ENCODE results near the gene TANGO6.

TANGO6 gene

DNA sequence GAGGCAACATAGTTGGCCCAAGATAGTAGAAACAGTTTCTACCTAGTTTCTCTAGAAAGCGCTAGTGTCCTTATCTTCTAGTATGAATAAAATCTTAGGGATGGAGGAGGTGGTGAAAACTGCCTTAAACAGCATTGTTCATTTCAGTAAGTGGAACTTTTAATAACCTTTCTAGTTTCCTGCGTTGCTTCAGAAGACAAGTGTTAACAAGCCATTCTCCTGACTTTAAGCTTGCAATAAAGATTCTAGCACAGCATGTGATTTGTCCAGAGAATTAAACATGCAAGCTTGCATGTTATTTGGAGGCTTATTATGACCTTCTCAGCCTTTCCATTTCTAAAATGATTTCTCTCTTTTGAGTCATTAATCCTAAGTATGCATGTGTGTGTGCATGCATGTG is 72.3 kb downstream of the TANGO6 start:
- no peak for DNase-seq

DNA sequence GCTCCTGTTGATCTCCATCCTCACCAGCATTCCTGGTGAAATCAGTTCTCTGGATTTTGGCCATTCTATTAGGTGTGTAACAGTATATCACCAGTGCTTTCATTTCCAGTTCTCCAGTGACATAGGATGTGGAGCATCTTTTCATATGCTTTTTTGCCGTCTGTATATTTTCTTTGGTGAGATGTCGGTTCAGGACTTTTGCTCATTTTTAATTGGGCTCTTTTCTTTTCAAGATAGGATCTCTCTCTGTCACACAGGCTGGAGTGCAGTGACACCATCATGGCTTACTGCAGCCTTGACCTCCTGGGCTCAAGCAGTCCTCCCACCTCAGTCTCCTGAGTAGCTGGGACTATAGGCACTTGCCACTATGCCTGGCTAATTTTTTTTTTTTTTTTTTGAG is 74.2 kb downstream of the TANGO6 start:
- no peak for DNase-seq

DNA sequence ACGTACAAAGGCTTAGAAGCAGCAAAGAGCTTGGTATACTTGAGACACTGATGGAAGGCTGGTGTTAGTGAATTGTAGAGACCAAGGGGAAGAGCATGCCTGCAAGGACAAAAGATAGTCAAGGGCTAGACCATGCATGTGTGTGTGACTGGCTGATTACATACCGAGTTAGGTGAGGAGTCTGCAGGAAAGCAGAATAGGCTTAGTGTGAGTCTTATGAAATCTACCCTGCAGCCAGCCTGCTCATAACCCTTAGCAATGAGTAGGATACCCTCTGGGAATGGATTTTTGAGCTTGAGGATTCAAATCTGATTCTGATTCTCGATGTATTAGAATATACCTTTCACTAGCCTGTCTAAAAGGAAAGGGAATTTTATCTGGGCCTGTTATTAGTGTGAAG is 77.0 kb downstream of the TANGO6 start:
- DNase-seq = no peak

DNA sequence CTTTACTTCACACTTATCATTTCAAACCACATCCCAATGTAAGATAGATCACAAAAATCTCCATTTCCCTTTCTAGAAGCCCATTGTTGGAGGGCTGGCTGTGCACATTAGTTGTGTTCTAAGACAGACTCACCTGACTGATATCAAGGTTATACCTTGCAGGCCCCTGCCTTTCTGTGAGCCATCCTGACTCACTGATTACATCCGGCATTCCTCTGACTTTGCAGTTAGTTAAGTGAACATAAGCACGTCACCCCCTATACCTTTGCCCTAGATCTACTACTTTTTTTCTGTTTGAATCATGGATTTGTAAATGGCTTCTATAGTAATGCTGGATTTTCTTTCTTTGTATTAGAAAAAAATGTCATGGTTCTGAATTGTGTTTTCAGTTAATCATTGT is 78.3 kb downstream of the TANGO6 start:
- no peak for DNase-seq

DNA sequence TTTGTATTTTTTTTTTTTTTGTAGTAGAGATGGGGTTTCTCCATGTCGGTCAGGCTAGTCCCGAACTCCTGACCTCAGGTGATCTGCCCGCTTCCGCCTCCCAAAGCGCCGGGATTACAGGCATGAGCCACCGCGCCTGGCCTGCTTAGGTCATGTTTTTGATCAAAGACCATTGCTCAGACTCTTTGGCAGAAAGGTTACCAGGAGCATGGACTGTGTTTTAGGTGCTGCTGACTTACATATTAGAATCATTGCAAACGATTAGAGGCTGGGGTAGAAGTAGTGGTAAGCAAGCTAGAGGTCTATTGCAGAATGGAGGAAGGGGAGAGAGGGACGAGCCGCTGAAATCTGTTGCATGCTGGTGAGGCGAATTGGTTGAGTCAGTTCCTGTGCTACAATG is 79.8 kb downstream of the TANGO6 start:
- DNase-seq = no peak

DNA sequence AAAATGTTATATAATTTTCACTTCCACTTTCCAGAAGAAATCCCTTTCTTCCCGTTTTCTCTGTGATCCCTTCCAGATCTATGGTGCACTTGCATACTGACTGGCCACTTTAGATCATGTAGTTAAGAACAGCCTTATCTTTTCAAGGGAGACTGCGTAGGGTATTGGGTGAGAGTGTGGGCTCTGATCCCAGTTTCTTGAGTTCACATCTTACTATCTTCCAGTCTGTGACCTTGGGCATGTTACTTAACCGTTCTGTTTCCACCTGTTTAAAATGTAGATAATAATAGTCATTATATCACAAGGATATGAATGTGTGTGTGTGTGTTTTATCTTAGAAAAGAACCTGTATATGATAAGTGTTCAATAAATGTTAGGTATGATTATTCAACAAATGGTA is 83.7 kb downstream of the TANGO6 start:
- no peak for DNase-seq

DNA sequence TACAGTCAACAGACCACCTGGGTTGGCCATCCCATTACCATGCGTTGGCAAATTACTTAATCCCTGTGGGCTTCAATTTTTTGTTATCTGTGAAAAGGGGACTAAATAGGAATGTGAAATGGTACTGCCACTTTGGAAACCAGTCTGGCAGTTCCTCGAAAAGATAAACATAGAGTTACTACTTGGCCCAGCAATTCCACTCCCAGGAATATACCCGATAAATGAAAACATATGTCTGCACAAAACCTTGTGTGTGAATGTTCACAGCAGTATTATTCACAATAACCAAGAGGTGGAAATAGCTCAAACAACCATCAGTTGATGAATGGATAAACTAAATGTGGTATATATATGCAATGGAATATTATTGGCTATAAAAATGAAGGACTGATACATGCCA is 87.9 kb downstream of the TANGO6 start:
- DNase-seq = no peak

DNA sequence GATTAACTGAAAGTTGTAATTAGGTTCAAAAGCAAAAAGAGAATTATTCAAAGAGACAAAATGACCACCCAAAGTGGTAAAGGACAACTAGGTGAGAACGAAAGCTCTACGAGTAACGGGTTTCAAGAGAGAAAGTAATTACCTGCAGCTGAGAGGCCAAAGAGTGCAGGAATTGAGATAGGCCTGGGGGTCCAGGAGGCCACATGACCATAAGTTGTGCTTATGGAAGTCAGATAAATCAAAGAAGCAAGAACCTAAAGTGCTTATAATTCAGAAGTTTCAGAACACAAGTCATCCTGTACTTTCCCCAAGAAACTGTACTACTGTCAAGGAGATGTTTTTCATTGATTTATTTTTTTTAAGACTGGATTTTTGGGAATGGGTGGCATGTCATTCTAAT is 91.1 kb downstream of the TANGO6 start:
- no peak for DNase-seq

DNA sequence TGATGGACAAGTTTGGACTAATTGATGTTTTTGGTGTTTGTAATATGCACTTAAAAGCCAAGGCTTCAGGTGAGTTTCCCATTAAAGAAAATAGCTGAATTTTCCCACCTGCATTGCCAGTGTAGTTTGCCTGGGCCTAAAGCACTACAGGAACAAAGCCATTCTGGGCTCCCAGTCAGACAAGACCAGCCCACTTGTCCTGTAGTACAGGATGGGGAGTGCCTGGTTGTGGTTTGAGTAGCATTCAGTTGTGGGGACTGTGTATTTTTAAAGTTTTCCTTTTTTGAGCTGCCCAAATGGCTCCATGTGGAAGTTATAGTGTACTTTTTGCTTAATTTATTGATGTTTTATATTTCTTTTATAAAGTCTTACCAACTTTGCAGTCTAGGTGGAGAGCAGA is 91.7 kb downstream of the TANGO6 start:
- DNase-seq = no peak

DNA sequence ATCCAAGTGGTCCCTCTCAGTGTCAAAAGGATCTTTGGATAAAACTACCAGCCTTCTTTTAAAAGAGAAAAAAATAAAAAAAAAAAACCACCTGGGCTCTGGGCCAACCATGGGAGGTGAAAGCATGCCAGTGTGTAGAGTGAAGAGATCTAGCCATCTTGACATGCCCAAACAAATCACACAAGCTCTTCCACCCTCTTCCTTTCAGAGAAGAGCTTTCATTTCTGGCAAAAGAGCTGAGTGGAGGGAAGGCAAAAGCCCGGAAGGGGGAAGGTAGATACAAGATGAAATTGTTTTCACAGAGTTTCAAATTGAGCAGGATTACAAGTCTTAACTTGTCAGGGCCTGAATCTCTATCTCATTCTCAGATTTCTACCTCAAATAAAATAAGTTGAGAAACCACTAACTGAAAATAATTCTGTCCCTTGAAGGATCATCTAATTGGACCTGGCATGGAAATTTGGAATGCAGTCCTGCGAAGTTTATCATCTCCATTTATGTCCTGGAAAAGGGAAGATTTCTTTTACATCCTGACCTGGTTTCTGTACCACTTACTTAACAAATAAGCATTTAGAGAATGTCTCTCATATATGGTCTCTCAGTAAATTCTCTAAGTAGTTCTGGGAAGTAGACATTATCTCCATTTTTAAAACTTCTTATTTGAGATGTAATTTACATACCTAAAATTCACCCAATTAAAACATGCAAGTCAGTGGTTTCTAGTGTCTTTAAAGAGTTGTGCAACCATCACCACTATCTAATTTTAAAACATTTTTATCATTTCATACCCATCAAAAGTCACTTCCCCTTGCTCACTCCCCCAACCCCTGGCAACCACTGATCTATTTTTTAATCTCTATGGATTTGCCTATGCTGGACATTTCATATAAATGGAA is 93.7 kb downstream of the TANGO6 start:
- DNase-seq = no peak

DNA sequence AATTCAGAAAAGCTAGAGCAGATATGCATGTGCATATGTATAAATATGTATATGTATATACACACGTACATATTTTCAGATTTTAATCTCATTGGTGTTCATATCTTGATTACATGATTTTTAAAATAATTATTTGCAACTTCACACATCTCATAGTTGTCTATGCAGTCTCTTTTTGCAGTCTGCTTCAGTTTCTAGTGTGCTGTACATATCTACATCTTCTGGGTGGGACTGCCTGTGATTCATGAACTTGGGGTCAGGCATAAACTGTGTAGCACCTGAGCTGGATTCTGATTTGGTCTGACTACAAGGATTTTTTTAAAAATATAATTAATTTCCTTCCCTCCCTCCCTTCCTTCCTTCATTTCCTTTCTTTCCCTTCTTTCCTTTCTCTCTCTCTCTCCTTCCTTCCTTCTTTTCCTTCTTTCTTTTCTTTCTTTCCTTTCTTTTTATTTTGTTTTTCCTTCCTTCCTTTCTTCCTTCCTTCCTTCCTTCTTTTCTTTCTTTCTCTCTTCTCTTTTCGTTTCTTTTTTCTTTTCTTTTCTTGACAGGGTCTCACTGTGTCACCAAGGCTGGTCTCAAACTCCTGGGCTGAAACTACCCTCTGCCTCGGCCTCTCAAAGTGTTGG is 96.5 kb downstream of the TANGO6 start:
- no peak for DNase-seq

DNA sequence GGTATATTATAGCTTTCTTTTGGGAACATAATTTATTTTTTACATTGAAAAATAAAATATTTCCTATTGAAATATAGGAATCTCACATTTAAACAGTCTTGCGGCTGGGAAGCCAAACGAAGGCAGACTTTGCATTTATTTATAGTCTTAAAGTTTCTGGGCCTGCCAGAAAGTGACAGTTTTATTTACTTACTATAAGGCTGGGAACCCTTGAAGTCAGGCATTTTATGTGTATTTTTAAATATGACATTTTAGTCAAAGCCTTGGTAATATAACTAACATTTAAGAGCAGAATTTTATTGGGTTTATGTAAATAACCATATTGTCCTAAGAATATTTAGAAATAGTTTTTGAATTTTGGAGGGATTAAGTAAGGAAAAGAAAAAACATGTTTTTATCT is 97.5 kb downstream of the TANGO6 start:
- no peak for DNase-seq

DNA sequence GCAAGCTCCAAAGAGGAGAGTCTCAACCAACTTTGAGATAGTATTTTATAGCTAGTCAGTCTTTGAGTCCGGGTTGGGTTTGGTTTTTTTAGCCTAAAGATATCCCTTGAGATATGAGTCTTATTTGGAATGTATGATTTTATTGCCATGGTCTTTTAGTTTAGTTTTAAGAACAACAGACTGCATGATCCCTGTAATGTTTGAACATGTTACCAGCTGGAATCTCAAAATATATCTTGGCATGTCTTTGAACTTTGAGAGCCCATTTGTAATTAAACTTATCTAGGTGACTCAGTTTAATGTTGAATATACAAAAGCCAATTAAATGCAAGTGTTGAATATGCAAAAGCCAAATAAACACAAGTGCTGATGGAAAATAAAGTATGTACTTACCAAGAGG is 100.6 kb downstream of the TANGO6 start:
- DNase-seq = no peak

DNA sequence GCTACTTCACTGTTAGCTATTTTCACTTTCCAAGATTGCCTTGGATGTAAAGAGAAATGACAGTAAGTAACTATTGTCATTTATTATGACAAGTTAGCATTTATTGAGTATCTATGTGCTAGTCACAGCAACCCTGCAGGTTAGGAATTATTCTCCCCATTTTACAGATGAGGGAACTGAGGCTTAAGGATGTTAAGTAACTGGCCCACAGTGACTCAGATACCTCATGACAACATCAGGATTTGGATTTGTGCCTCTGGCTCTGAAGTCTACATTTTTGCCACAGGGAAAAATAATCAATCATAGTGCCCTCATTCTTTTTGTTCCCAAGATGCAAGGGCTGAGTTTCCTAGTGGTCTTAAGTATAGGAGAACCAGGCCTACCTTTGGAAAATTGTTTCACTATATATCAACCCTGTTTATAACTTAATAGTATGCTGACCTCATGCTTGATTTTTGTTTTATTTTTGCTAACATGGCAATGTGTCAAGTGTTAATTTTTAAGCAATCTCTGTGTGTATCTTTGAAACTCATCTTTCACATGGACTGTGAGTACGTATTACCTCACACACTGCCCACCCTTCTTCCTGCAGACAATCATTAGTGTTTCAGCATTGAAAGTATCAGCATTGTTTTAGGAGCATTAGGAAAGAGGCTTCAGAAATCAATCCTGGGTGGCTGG is 105.0 kb downstream of the TANGO6 start:
- no peak for DNase-seq

DNA sequence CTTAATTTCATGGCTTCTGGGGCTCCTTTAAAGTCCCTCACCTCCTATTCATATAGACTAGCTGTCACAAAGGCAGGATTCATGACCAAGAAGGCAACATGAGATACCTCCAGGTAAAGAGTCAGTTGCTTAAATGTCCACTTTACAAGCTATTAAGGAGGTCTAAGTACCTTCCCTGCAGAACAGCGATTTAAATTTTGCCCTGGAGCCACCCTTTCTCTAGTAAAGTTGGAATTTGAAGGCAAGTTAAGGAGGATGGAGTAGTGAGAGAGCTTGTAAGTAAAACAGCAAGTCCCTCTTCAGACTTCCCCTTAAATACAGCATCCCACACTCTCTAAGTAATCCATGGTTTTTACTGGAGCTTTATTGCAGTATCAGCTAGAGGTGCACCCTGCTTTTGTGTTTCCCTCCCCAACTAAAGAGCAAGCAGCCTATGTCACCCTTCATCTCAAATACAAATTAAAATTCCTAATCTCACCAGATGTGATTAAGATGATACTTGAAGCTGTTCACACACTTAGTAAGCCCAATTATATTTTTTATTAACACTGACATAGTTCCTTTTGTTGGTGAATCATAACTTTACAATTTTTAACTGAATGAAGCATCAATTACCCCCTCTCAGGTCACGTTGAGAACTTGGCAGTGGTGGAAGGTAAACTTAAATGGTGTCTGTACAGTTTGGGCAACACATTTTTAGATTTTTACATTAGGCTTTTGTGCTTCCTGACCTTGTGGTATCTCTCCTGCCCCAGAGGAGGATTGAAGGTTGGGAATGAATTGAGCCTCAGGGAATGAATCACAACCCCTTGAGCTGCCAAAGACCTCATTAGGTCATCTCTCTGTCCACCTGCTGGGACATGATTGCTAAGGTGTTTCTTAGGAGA is 108.9 kb downstream of the TANGO6 start:
- no peak for DNase-seq

DNA sequence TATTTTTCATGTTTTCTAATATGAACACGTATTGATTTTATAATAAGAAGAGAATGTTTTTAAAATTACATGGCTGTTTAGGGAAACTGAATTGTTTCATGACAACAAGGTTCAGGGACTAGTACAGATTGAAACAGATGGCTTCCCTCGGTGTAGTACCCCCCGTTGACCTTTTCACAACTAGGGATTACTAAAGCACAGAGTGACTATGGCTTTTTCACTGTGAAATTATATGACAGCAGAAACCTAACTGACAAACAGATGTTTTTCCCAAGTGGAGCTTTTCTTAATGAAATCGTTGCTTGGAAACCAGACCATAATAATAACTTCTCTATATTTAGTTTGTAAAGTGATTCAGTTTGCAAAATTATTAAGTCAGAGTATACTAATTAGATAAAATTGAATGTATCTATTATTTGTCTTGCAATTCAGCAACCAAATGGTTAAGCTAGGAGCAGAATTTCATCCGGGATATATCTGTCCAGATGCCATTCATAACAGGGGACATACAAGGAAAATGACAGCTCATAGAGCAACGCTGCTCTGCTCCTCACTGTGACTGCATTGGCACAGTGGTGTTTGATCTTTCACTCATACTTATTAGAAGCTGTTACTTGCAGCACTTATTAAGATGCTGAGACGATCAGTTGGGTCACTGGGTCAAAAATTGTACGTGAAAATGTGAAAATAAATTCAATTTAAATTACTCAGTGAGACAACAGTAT is 111.7 kb downstream of the TANGO6 start:
- DNase-seq = no peak

DNA sequence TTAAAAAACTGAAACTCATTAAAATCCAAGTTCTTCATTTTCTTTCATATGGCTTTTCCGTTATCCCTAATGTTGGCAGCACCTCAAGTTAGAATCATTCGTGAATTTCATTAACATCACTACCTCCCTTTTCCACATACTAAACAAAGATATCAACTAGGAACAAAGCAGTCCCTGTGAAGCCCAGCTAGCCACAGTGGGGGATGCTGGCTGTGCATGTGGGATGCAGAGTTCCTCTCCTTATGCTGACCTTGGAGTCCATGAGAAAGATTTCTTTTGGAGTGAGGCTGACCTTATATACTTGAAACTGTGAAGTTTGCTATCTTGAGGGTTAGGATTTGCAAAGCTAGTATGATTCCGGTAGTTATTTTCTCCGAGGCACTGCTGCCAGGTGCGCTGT is 117.6 kb downstream of the TANGO6 start:
- no peak for DNase-seq

DNA sequence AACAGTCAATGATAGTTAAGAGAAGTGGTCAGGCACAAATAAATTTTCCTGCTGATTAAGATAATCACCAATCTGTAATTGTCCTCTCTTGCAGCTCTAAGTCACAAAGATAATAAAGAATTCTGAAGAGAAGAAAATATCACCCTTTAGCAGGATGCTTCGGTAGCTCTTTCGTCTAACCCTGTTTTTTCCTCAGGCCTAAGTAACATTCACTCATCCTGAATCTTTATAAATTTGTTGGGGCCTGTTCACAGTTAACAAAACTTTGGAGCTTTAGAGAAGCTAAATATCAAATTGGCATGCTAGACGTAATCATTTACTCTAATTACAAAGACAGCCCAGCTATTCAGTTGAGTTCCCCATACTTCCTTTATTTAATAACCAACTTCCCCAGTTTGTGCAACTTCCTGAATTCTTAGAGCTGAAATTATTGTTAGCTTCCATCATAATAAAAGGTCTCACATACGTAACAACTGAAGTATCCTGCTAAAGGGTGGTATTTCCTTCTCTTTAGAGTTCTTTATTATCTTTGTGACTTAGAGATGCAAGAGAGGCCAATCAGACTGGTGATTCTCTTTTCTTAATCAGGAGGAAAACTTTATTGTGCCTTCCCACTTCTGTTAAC is 118.6 kb downstream of the TANGO6 start:
- no peak for DNase-seq

DNA sequence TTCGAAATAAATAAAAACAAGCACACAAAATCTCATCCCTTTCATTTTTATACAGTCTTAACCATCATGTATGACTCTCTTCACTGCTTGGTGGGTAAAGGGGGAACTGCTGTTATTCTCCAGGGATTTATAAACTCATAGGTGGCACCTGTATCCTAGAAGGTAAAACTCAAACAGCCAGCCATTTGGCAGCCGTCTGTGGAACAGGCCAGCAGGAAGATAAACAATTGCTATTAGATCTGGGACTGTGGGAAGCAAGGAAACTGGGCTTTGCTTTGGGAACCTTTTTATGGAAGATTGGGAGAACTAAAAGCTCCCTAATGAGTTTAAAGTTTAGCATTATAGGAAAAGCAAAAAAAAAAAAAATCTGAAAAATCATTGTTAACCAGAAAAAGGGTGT is 126.0 kb downstream of the TANGO6 start:
- no peak for DNase-seq

DNA sequence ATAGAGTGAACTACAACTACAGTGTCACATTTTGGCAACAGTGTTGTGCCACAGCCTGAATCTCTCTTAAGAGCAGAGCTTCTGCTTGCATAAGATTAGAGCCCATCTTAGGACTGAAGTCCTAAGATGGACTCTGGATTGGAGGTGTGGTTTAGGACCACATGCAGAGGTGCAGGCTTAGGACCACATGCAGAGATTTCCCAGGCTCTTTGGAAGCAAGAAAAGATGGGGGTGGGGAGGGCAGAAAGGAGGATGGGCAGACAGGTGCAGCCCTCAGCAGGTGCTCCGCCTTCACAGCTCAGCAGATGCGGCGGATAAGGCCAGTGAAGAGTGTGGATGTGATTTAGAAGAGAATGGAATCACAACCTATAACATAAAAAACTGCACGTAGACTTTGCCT is 128.7 kb downstream of the TANGO6 start:
- DNase-seq = no peak

DNA sequence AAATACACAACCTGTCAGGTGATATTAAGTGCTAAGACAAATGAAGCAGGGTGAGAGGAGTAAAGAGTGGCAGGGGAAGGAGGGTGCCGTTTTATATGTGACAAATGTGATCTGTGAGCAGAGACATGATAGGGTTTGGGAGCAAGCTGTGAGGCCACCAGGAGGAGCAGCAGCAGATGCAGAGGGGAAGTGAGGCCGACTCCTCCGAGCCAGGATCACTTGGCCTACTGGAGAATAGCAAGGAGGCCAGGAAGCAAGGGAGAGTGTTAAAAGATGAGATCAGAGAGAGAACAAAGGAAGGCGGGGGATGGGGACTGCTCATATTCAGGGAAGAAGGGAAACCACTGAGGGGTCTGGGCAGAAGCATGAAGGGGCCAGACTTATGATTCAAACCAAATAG is 129.4 kb downstream of the TANGO6 start:
- DNase-seq = no peak

DNA sequence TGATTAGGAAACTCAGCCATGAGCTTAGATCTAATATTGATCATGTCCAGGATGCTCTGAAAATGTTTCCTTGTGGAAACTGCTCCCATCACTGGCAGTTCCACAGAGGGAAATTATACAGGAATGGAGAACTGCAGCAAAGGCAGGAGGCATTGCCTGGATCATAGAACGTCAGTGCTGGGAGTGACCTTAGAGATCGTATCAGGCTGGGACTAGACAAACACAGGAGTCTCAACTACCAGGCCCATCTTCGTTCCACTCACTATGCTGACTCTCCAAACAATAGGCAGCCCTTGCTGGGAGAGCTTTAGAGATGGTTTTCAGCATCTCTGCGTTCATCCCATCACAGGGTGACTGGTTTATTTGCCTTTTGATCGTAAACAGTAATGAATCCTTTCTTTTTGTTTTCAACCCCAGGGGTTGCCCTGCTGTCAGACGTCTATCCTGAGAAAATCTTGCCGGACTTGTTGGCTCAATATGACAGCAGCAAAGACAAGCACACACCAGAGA is 130.3 kb downstream of the TANGO6 start:
- no peak for DNase-seq
